Progenitor cell of endocrine pancreas (in vitro differentiated cells): Measurements from ENCODE around the gene ARHGAP6. TPM values are rescaled to one million over a fixed set of nuclear protein-coding genes. Genes with fewer than 3 reads are reported as not detected.
"Not testable (repeated sequence)": the region's sequence is repeated elsewhere in the genome, so short reads cannot be mapped to it uniquely, and the experiment has no call there.

Source experiments
- DNase-seq: peaks from one replicate; pipeline ENCODE4 v3.0.0; 2021; ENCODE audit warnings: low spot score; ENCODE audit not compliant: unreplicated experiment
- H3K27ac Mint-ChIP-seq: 2 replicates; pipeline ENCODE4 v1.8.0; 2021; ENCODE audit warnings: mild to moderate bottlenecking, moderate library complexity, mixed read lengths
- H3K27me3 Mint-ChIP-seq: 2 replicates; pipeline ENCODE4 v1.8.0; 2021; ENCODE audit warnings: mixed read lengths
- H3K36me3 Mint-ChIP-seq: 2 replicates; pipeline ENCODE4 v1.8.0; 2022; ENCODE audit warnings: mixed read lengths; ENCODE audit not compliant: insufficient read depth
- H3K4me1 Mint-ChIP-seq: 2 replicates; pipeline ENCODE4 v1.8.0; 2021; ENCODE audit warnings: low read depth, mixed read lengths
- H3K4me3 Mint-ChIP-seq: 2 replicates; pipeline ENCODE4 v1.8.0; 2021; ENCODE audit warnings: low read depth, mild to moderate bottlenecking, moderate library complexity, mixed read lengths
- H3K9me3 Mint-ChIP-seq: 2 replicates; pipeline ENCODE4 v1.8.0; 2021; ENCODE audit warnings: low read depth, mixed read lengths
- total RNA-seq: library from RNA; stranded (reverse); gene quantifications from 2 replicates; pipeline ENCODE4 v1.2.1, GENCODE V29; 2021
- TF ChIP-seq, protein P1 (sequence below): fragments of 200-600 bp; sonication (generic); IDR thresholded peaks from one replicate; pipeline ENCODE4 v1.5.0; 2021; ENCODE audit warnings: antibody characterized with exemption, mild to moderate bottlenecking; ENCODE audit not compliant: unreplicated experiment

ARHGAP6 gene
- total RNA-seq, 1 donor from 2014 or later = 1.9 TPM

- H3K4me3 Mint-ChIP-seq = no peak overlapping the region
Measured at GRCh38 chrX:11619441-11619840, 46.3 kb downstream of the ARHGAP6 start.

GRCh38 chrX:11614253-11614652 is 51.5 kb downstream of the ARHGAP6 start:
- H3K4me1 Mint-ChIP-seq, DNase-seq, H3K36me3 Mint-ChIP-seq, H3K27ac Mint-ChIP-seq, H3K4me3 Mint-ChIP-seq, H3K27me3 Mint-ChIP-seq: not testable (repeated sequence)
- peaks cover 26% of the 10 kb centered on the region for H3K9me3 Mint-ChIP-seq

More at GRCh38 chrX:11619441-11619840, 46.3 kb downstream of the ARHGAP6 start:
- Mint-ChIP-seq H3K9me3 (peaks cover 28% of the 10 kb centered on the region), H3K27me3 (no peaks in the 10 kb centered on the region), H3K36me3 (peaks cover 1% of the 10 kb centered on the region), H3K4me1 (no peaks in the 10 kb centered on the region), H3K27ac (no peak overlapping the region)
- DNase-seq = no peak
- TF ChIP-seq, protein P1, sequence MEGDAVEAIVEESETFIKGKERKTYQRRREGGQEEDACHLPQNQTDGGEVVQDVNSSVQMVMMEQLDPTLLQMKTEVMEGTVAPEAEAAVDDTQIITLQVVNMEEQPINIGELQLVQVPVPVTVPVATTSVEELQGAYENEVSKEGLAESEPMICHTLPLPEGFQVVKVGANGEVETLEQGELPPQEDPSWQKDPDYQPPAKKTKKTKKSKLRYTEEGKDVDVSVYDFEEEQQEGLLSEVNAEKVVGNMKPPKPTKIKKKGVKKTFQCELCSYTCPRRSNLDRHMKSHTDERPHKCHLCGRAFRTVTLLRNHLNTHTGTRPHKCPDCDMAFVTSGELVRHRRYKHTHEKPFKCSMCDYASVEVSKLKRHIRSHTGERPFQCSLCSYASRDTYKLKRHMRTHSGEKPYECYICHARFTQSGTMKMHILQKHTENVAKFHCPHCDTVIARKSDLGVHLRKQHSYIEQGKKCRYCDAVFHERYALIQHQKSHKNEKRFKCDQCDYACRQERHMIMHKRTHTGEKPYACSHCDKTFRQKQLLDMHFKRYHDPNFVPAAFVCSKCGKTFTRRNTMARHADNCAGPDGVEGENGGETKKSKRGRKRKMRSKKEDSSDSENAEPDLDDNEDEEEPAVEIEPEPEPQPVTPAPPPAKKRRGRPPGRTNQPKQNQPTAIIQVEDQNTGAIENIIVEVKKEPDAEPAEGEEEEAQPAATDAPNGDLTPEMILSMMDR = no peak

- Mint-ChIP-seq H3K4me1 (no peaks in the 10 kb centered on the region), H3K9me3 (peaks cover 18% of the 10 kb centered on the region), H3K27me3 (no peaks in the 10 kb centered on the region), H3K4me3 (no peak overlapping the region), H3K36me3 (no peaks in the 10 kb centered on the region), H3K27ac (no peak overlapping the region)
- TF ChIP-seq, protein P1 = no peak
- no peak for DNase-seq
Measured at GRCh38 chrX:11611965-11612364, 53.8 kb downstream of the ARHGAP6 start.

GRCh38 chrX:11611161-11611560 is 54.6 kb downstream of the ARHGAP6 start:
- no peaks in the 10 kb centered on the region for H3K36me3 Mint-ChIP-seq
- TF ChIP-seq, protein P1 = no peak
- no peaks in the 10 kb centered on the region for H3K4me1 Mint-ChIP-seq
- H3K4me3 Mint-ChIP-seq = no peak overlapping the region
- H3K27ac Mint-ChIP-seq = no peak overlapping the region
- no peaks in the 10 kb centered on the region for H3K27me3 Mint-ChIP-seq
- peaks cover 18% of the 10 kb centered on the region for H3K9me3 Mint-ChIP-seq
- DNase-seq = no peak

DNA sequence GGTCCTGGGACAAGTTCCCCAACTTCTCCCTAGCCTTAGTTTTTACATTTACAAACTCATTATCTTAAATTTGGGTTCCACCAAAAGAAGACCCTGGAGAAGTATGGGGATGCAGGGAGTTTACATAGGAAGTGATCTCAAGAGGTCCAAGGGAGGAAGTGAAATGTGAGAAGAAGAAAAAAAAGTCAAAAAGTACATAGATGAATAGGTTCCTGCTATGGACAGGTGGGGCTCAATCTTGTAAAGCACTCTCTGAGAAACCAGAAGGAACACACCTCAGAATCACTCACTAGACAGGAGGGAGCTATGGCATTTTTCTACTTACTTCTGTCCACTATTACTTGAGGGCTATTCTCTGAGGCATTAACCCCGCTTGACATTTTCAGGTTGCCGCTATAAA is 56.6 kb downstream of the ARHGAP6 start:
- Mint-ChIP-seq H3K4me1 (no peaks in the 10 kb centered on the region), H3K27me3 (no peaks in the 10 kb centered on the region), H3K27ac (no peak overlapping the region), H3K4me3 (no peak overlapping the region), H3K9me3 (peaks cover 11% of the 10 kb centered on the region), H3K36me3 (no peaks in the 10 kb centered on the region)
- TF ChIP-seq, protein P1 = no peak
- DNase-seq = no peak

- Mint-ChIP-seq H3K9me3 (peaks cover 16% of the 10 kb centered on the region), H3K4me1 (no peaks in the 10 kb centered on the region), H3K27ac (no peak overlapping the region), H3K36me3 (no peaks in the 10 kb centered on the region), H3K27me3 (no peaks in the 10 kb centered on the region), H3K4me3 (no peak overlapping the region)
- no peak for DNase-seq
- TF ChIP-seq, protein P1 = no peak
Measured at GRCh38 chrX:11606408-11606807, 59.3 kb downstream of the ARHGAP6 start.
